ENCODE results near the gene AAMP.

DNA sequence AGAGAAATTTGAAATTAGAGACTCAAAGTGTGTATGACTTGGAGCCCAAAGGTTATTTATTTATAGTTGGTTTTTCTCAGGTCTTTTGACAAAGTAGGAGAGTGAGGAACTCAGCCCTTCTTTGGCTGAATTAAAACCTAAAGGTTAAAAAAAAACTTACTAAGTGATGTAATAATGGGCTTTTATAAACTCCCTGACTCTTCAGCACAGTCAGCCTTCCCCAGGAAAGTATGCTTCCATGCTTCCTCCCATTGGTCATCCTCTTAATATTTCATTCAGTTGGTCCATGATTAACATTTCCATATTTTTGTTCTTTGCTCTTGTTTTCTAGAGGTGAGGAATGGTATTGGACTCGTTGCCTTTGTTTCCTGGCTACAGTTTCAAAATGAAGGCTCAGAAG lies 45.8 kb downstream of the AAMP start:
- TF ChIP-seq ZNF133 (tag by site-specific recombination; IDR thresholded peaks at IDR 0.05), result no peak
- TF ChIP-seq, protein P1, sequence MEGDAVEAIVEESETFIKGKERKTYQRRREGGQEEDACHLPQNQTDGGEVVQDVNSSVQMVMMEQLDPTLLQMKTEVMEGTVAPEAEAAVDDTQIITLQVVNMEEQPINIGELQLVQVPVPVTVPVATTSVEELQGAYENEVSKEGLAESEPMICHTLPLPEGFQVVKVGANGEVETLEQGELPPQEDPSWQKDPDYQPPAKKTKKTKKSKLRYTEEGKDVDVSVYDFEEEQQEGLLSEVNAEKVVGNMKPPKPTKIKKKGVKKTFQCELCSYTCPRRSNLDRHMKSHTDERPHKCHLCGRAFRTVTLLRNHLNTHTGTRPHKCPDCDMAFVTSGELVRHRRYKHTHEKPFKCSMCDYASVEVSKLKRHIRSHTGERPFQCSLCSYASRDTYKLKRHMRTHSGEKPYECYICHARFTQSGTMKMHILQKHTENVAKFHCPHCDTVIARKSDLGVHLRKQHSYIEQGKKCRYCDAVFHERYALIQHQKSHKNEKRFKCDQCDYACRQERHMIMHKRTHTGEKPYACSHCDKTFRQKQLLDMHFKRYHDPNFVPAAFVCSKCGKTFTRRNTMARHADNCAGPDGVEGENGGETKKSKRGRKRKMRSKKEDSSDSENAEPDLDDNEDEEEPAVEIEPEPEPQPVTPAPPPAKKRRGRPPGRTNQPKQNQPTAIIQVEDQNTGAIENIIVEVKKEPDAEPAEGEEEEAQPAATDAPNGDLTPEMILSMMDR (tag by site-specific recombination; IDR thresholded peaks at IDR 0.05), result no peak
- TF ChIP-seq, protein P2, sequence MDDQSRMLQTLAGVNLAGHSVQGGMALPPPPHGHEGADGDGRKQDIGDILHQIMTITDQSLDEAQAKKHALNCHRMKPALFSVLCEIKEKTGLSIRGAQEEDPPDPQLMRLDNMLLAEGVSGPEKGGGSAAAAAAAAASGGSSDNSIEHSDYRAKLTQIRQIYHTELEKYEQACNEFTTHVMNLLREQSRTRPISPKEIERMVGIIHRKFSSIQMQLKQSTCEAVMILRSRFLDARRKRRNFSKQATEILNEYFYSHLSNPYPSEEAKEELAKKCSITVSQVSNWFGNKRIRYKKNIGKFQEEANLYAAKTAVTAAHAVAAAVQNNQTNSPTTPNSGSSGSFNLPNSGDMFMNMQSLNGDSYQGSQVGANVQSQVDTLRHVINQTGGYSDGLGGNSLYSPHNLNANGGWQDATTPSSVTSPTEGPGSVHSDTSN (CRISPR knock-in tag; IDR thresholded peaks at IDR 0.05), result no peak
- no peak for TF ChIP-seq SP2 (tag by site-specific recombination; IDR thresholded peaks at IDR 0.05)

Measured in HEK293 (cell line).